HCT116 (cell line): ENCODE data around the gene MAP3K4.

Experiments
- CEBPB ChIP-seq: IDR thresholded peaks from 2 replicates; pipeline ENCODE4 v1.6.1; 2012; ENCODE audit warnings: low read depth
- EZH2 ChIP-seq: fragments of 200-600 bp; sonication (generic); IDR thresholded peaks from 2 replicates; pipeline ENCODE4 v1.6.1; 2017; ENCODE audit warnings: antibody characterized with exemption, mixed run types
- EZH2phosphoT487 ChIP-seq: fragments of 200-600 bp; IDR thresholded peaks from 2 replicates; pipeline ENCODE4 v1.6.1; 2018; ENCODE audit warnings: antibody characterized with exemption, borderline replicate concordance
- JUND ChIP-seq: IDR thresholded peaks from 2 replicates; pipeline ENCODE4 v1.6.1; 2012
- POLR2A ChIP-seq: IDR thresholded peaks from 2 replicates; pipeline ENCODE4 v1.7.0; 2011; ENCODE audit warnings: borderline replicate concordance; ENCODE audit not compliant: insufficient read depth, insufficient read length; ENCODE audit errors: extremely low read depth
- POLR2AphosphoS5 ChIP-seq: IDR thresholded peaks from 2 replicates; pipeline ENCODE4 v1.6.1; 2011; ENCODE audit warnings: mild to moderate bottlenecking, low read depth, low read length, moderate library complexity
- RAD21 ChIP-seq: IDR thresholded peaks from 2 replicates; pipeline ENCODE4 v1.6.1; 2012; ENCODE audit warnings: low read depth, mild to moderate bottlenecking
- SP1 ChIP-seq: IDR thresholded peaks from 2 replicates; pipeline ENCODE4 v1.6.1; 2012; ENCODE audit warnings: low read depth
- ZBTB33 ChIP-seq: IDR thresholded peaks from 2 replicates; pipeline ENCODE4 v1.6.1; 2011; ENCODE audit warnings: mild to moderate bottlenecking, low read length, moderate library complexity; ENCODE audit not compliant: insufficient replicate concordance; ENCODE audit errors: extremely low read depth
- ZNF274 ChIP-seq: fragments of 200-500 bp; sonication (Bioruptor generic); IDR thresholded peaks from 2 replicates; pipeline ENCODE4 v1.6.1; 2014; ENCODE audit warnings: mild to moderate bottlenecking, low read depth, low read length, inconsistent platforms
- TF ChIP-seq, protein P1 (sequence below), 3 experiments: fragments of 200-600 bp in 1 of 3; sonication (generic) in 1 of 3; IDR thresholded peaks in 2 of 3; conservative IDR thresholded peaks in 1 of 3; 2 replicates each; pipeline ENCODE4 v1.5.1; 2012 to 2017; ENCODE audit warnings: low read depth in 2 of 3, low read length in 2 of 3, antibody characterized with exemption in 1 of 3, borderline replicate concordance in 1 of 3, control low read depth in 1 of 3, mild to moderate bottlenecking in 1 of 3, mixed read lengths in 1 of 3, mixed run types in 1 of 3, moderate library complexity in 1 of 3; ENCODE audit not compliant: insufficient read depth in 1 of 3
- TF ChIP-seq, protein P2 (sequence below): IDR thresholded peaks from 2 replicates; pipeline ENCODE4 v1.6.1; 2012; ENCODE audit warnings: low read depth

GRCh38 chr6:161003336-161003735, 11.8 kb downstream of the MAP3K4 start:
- TF ChIP-seq, protein P1, sequence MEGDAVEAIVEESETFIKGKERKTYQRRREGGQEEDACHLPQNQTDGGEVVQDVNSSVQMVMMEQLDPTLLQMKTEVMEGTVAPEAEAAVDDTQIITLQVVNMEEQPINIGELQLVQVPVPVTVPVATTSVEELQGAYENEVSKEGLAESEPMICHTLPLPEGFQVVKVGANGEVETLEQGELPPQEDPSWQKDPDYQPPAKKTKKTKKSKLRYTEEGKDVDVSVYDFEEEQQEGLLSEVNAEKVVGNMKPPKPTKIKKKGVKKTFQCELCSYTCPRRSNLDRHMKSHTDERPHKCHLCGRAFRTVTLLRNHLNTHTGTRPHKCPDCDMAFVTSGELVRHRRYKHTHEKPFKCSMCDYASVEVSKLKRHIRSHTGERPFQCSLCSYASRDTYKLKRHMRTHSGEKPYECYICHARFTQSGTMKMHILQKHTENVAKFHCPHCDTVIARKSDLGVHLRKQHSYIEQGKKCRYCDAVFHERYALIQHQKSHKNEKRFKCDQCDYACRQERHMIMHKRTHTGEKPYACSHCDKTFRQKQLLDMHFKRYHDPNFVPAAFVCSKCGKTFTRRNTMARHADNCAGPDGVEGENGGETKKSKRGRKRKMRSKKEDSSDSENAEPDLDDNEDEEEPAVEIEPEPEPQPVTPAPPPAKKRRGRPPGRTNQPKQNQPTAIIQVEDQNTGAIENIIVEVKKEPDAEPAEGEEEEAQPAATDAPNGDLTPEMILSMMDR (IDR thresholded peaks at IDR 0.05 in 2 of 3, conservative IDR thresholded peaks at IDR 0.05 in 1 of 3; ENCODE audit: borderline replicate concordance in 1 of 3, insufficient read depth in 1 of 3, low read depth in 2 of 3, low read length in 2 of 3) = no peak
- TF ChIP-seq SP1 (no peak), POLR2A (no peak), ZBTB33 (no peak), POLR2AphosphoS5 (no peak), EZH2phosphoT487 (no peak), RAD21 (no peak), CEBPB (no peak), EZH2 (no peak), JUND (no peak), ZNF274 (no peak)
- TF ChIP-seq, protein P2, sequence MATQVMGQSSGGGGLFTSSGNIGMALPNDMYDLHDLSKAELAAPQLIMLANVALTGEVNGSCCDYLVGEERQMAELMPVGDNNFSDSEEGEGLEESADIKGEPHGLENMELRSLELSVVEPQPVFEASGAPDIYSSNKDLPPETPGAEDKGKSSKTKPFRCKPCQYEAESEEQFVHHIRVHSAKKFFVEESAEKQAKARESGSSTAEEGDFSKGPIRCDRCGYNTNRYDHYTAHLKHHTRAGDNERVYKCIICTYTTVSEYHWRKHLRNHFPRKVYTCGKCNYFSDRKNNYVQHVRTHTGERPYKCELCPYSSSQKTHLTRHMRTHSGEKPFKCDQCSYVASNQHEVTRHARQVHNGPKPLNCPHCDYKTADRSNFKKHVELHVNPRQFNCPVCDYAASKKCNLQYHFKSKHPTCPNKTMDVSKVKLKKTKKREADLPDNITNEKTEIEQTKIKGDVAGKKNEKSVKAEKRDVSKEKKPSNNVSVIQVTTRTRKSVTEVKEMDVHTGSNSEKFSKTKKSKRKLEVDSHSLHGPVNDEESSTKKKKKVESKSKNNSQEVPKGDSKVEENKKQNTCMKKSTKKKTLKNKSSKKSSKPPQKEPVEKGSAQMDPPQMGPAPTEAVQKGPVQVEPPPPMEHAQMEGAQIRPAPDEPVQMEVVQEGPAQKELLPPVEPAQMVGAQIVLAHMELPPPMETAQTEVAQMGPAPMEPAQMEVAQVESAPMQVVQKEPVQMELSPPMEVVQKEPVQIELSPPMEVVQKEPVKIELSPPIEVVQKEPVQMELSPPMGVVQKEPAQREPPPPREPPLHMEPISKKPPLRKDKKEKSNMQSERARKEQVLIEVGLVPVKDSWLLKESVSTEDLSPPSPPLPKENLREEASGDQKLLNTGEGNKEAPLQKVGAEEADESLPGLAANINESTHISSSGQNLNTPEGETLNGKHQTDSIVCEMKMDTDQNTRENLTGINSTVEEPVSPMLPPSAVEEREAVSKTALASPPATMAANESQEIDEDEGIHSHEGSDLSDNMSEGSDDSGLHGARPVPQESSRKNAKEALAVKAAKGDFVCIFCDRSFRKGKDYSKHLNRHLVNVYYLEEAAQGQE = no peak
